ENCODE data around the gene DCD.

GRCh38 chr12:54606556-54606955, 41.6 kb downstream of the DCD start:
- no peak for TF ChIP-seq POLR2AphosphoS5 (IDR thresholded peaks at IDR 0.05)
- TF ChIP-seq CTCF (IDR thresholded peaks at IDR 0.05), result no peak
- TF ChIP-seq EP300 (IDR thresholded peaks at IDR 0.05), result no peak
- TF ChIP-seq POLR2A (IDR thresholded peaks at IDR 0.05), result no peak

All from gastroesophageal sphincter (tissue), 3 donors.